ENCODE results near the gene MRPL37.

The MRPL37 gene

GRCh38 chr1:54239035-54239383, 39.0 kb downstream of the MRPL37 start:
- no peak for DNase-seq (ENCODE audit: extremely low spot score)
- TF ChIP-seq ELF4 (IDR thresholded peaks at IDR 0.05) (no peak), CTBP1 (IDR thresholded peaks at IDR 0.05; ENCODE audit: borderline replicate concordance) (no peak), PKNOX1 (IDR thresholded peaks at IDR 0.05) (no peak), FOXM1 (IDR thresholded peaks at IDR 0.05; ENCODE audit: borderline replicate concordance) (no peak), BHLHE40 (IDR thresholded peaks at IDR 0.05; ENCODE audit: borderline replicate concordance) (no peak), L3MBTL2 (conservative IDR thresholded peaks at IDR 0.05) (no peak), FOXK2 (IDR thresholded peaks at IDR 0.05) (no peak), ZNF384 (IDR thresholded peaks at IDR 0.05) (no peak), ARNT (IDR thresholded peaks at IDR 0.05) (no peak), TARDBP (IDR thresholded peaks at IDR 0.05) (no peak)
- CTCF ChIA-PET: no interaction called here
- POLR2A ChIA-PET: no interaction called here

- CTCF ChIA-PET: no interaction called here
- POLR2A ChIA-PET: no interaction called here
- TF ChIP-seq ELF4 (IDR thresholded peaks at IDR 0.05): no peak
- no peak for TF ChIP-seq FOXK2 (IDR thresholded peaks at IDR 0.05)
- TF ChIP-seq TARDBP (IDR thresholded peaks at IDR 0.05): no peak
- no peak for TF ChIP-seq PKNOX1 (IDR thresholded peaks at IDR 0.05)
- no peak for TF ChIP-seq FOXM1 (IDR thresholded peaks at IDR 0.05; ENCODE audit: borderline replicate concordance)
- TF ChIP-seq CTBP1 (IDR thresholded peaks at IDR 0.05; ENCODE audit: borderline replicate concordance): no peak
- TF ChIP-seq FOXA1 (IDR thresholded peaks at IDR 0.05): no peak
- no peak for TF ChIP-seq L3MBTL2 (conservative IDR thresholded peaks at IDR 0.05)
- no peak for TF ChIP-seq BHLHE40 (IDR thresholded peaks at IDR 0.05; ENCODE audit: borderline replicate concordance)
- TF ChIP-seq ZNF384 (IDR thresholded peaks at IDR 0.05): no peak
- TF ChIP-seq SUZ12 (IDR thresholded peaks at IDR 0.05): no peak
- TF ChIP-seq ARNT (IDR thresholded peaks at IDR 0.05): no peak
- no peak for TF ChIP-seq LEF1 (IDR thresholded peaks at IDR 0.05; ENCODE audit: borderline replicate concordance)
- no peak for DNase-seq (ENCODE audit: extremely low spot score)
These were observed 39.7 kb downstream of the MRPL37 start for GRCh38 chr1:54239631-54240031.

GRCh38 chr1:54240741-54241335, 40.9 kb downstream of the MRPL37 start:
- ChIA-PET POLR2A (no interaction called here), CTCF (no interaction called here)
- no peak for TF ChIP-seq CTBP1 (IDR thresholded peaks at IDR 0.05; ENCODE audit: borderline replicate concordance)
- TF ChIP-seq BHLHE40 (IDR thresholded peaks at IDR 0.05; ENCODE audit: borderline replicate concordance): no peak
- no peak for TF ChIP-seq SUZ12 (IDR thresholded peaks at IDR 0.05)
- TF ChIP-seq PKNOX1 (IDR thresholded peaks at IDR 0.05): no peak
- TF ChIP-seq FOXK2 (IDR thresholded peaks at IDR 0.05): no peak
- TF ChIP-seq LEF1 (IDR thresholded peaks at IDR 0.05; ENCODE audit: borderline replicate concordance): no peak
- no peak for TF ChIP-seq ZNF384 (IDR thresholded peaks at IDR 0.05)
- no peak for TF ChIP-seq TARDBP (IDR thresholded peaks at IDR 0.05)
- no peak for TF ChIP-seq SP1 (IDR thresholded peaks at IDR 0.05)
- TF ChIP-seq FOXM1 (IDR thresholded peaks at IDR 0.05; ENCODE audit: borderline replicate concordance): no peak
- TF ChIP-seq ELF4 (IDR thresholded peaks at IDR 0.05): no peak
- TF ChIP-seq L3MBTL2 (conservative IDR thresholded peaks at IDR 0.05): no peak
- no peak for TF ChIP-seq NFRKB (IDR thresholded peaks at IDR 0.05)
- no peak for DNase-seq (ENCODE audit: extremely low spot score)

- TF ChIP-seq HDGF (IDR thresholded peaks at IDR 0.05; ENCODE audit: borderline replicate concordance): no peak
- no peak for TF ChIP-seq SUZ12 (IDR thresholded peaks at IDR 0.05)
- TF ChIP-seq SP1 (IDR thresholded peaks at IDR 0.05): no peak
- no peak for TF ChIP-seq LEF1 (IDR thresholded peaks at IDR 0.05; ENCODE audit: borderline replicate concordance)
- no peak for TF ChIP-seq TARDBP (IDR thresholded peaks at IDR 0.05)
- TF ChIP-seq FOXA1 (IDR thresholded peaks at IDR 0.05): no peak
- TF ChIP-seq PKNOX1 (IDR thresholded peaks at IDR 0.05): no peak
- no peak for TF ChIP-seq CTBP1 (IDR thresholded peaks at IDR 0.05; ENCODE audit: borderline replicate concordance)
- TF ChIP-seq ARNT (IDR thresholded peaks at IDR 0.05): no peak
- TF ChIP-seq FOXK2 (IDR thresholded peaks at IDR 0.05): no peak
- no peak for TF ChIP-seq BHLHE40 (IDR thresholded peaks at IDR 0.05; ENCODE audit: borderline replicate concordance)
- no peak for TF ChIP-seq ZNF384 (IDR thresholded peaks at IDR 0.05)
- TF ChIP-seq L3MBTL2 (conservative IDR thresholded peaks at IDR 0.05): no peak
- no peak for TF ChIP-seq FOXM1 (IDR thresholded peaks at IDR 0.05; ENCODE audit: borderline replicate concordance)
- TF ChIP-seq NFRKB (IDR thresholded peaks at IDR 0.05): no peak
- no peak for TF ChIP-seq ELF4 (IDR thresholded peaks at IDR 0.05)
- POLR2A ChIA-PET: no interaction called here
- no peak for DNase-seq (ENCODE audit: extremely low spot score)
These were observed 41.4 kb downstream of the MRPL37 start for GRCh38 chr1:54241364-54241763.

GRCh38 chr1:54243022-54243421, 43.1 kb downstream of the MRPL37 start:
- no peak for DNase-seq (ENCODE audit: extremely low spot score)
- TF ChIP-seq L3MBTL2 (conservative IDR thresholded peaks at IDR 0.05) (no peak), SUZ12 (IDR thresholded peaks at IDR 0.05) (no peak), LEF1 (IDR thresholded peaks at IDR 0.05; ENCODE audit: borderline replicate concordance) (no peak), TARDBP (IDR thresholded peaks at IDR 0.05) (no peak), SP1 (IDR thresholded peaks at IDR 0.05) (no peak), NFRKB (IDR thresholded peaks at IDR 0.05) (no peak), ZNF384 (IDR thresholded peaks at IDR 0.05) (no peak), PKNOX1 (IDR thresholded peaks at IDR 0.05) (no peak), BHLHE40 (IDR thresholded peaks at IDR 0.05; ENCODE audit: borderline replicate concordance) (no peak)
- CTCF ChIA-PET: no interaction called here
- POLR2A ChIA-PET: no interaction called here

More at GRCh38 chr1:54241364-54241763, 41.4 kb downstream of the MRPL37 start:
- CTCF ChIA-PET: no interaction called here

All from HEK293T (cell line).